IMR-90 (cell line): ENCODE results near the gene RIMS4. TPM values are rescaled to one million over a fixed set of nuclear protein-coding genes. Genes with fewer than 3 reads are reported as not detected.

Source experiments
- ATAC-seq: fragments of 200-7000 bp; cut with Tn5 transposase; 2 replicates; pipeline ENCODE4 v1.9.1; 2020; ENCODE audit warnings: low read depth, mild to moderate bottlenecking, moderate library complexity
- BruUV-seq: library from RNA; stranded (reverse); fragments of 400-500 nt; replicated peaks from 2 replicates; lab custom pipeline; 2021; lab: Mats Ljungman, UMichigan
- CTCF ChIA-PET: fragments of 300-600 bp; formaldehyde crosslinking; extraction: SDS; loops from one replicate; lab custom pipeline; 2021; ENCODE audit warnings: antibody characterized with exemption; lab: Yijun Ruan, JAX
- POLR2A ChIA-PET: fragments of 300-600 bp; sonication (Branson Sonifier 250); formaldehyde crosslinking; loops from one replicate; lab custom pipeline; 2022; ENCODE audit warnings: antibody characterized with exemption; ENCODE audit not compliant: unreplicated experiment; lab: Charles Lee
- DNase-seq: peaks from one replicate; pipeline ENCODE4 v3.0.0; 2013
- H2AFZ ChIP-seq: replicated peaks from 2 replicates; pipeline ENCODE3; 2013; ENCODE audit warnings: low read length, mild to moderate bottlenecking; ENCODE audit not compliant: poor library complexity
- H2AK5ac ChIP-seq: 2 replicates; pipeline ENCODE4 v1.6.1; 2013; ENCODE audit warnings: low read depth, low read length, inconsistent platforms
- H2AK9ac ChIP-seq: replicated peaks from 2 replicates; pipeline ENCODE3; 2013; ENCODE audit warnings: mild to moderate bottlenecking, low read depth, low read length, moderate library complexity; ENCODE audit not compliant: poor library complexity
- H2BK120ac ChIP-seq: 2 replicates; pipeline ENCODE4 v1.6.1; 2013; ENCODE audit warnings: low read depth, low read length, inconsistent platforms
- H2BK15ac ChIP-seq: 3 replicates; pipeline ENCODE4 v1.6.1; 2013; ENCODE audit warnings: low read depth, low read length, inconsistent platforms
- H2BK20ac ChIP-seq: 2 replicates; pipeline ENCODE4 v1.6.1; 2013; ENCODE audit warnings: low read depth, mild to moderate bottlenecking, inconsistent platforms, low read length, moderate library complexity
- H2BK5ac ChIP-seq: 2 replicates; pipeline ENCODE4 v1.6.1; 2013; ENCODE audit warnings: mild to moderate bottlenecking, low read depth, low read length, inconsistent platforms; ENCODE audit not compliant: poor library complexity, severe bottlenecking
- H3K14ac ChIP-seq: replicated peaks from 2 replicates; pipeline ENCODE4 v1.6.1; 2013; ENCODE audit warnings: low read depth, low read length, inconsistent platforms
- H3K18ac ChIP-seq: 2 replicates; pipeline ENCODE4 v1.6.1; 2013; ENCODE audit warnings: low read depth, low read length, control low read depth
- H3K23ac ChIP-seq: 2 replicates; pipeline ENCODE4 v1.6.1; 2013; ENCODE audit warnings: low read depth, low read length, inconsistent platforms
- H3K27ac ChIP-seq: 2 replicates; pipeline ENCODE4 v1.5.1; 2013; ENCODE audit warnings: mild to moderate bottlenecking, control low read depth, low read length; ENCODE audit not compliant: insufficient read depth
- H3K27me3 ChIP-seq: 2 replicates; pipeline ENCODE4 v1.6.1; 2013; ENCODE audit warnings: low read length; ENCODE audit not compliant: control insufficient read depth, insufficient read depth
- H3K36me3 ChIP-seq: 2 replicates; pipeline ENCODE4 v1.6.1; 2013; ENCODE audit warnings: low read length, mixed read lengths; ENCODE audit not compliant: control insufficient read depth, insufficient read depth
- H3K4ac ChIP-seq: 2 replicates; pipeline ENCODE4 v1.6.1; 2013; ENCODE audit warnings: low read depth, low read length, inconsistent platforms
- H3K4me1 ChIP-seq: 2 replicates; pipeline ENCODE4 v1.6.1; 2013; ENCODE audit warnings: low read length, mixed read lengths; ENCODE audit not compliant: control insufficient read depth, insufficient read depth
- H3K4me2 ChIP-seq: 2 replicates; pipeline ENCODE4 v1.6.1; 2013; ENCODE audit warnings: low read depth, mild to moderate bottlenecking, control low read depth, low read length, moderate library complexity
- H3K4me3 ChIP-seq: 2 replicates; pipeline ENCODE4 v1.5.1; 2013; ENCODE audit warnings: low read depth, mild to moderate bottlenecking, control low read depth, low read length, moderate library complexity; ENCODE audit not compliant: insufficient read depth
- H3K56ac ChIP-seq: 2 replicates; pipeline ENCODE4 v1.6.1; 2013; ENCODE audit warnings: low read length, inconsistent platforms; ENCODE audit not compliant: insufficient read depth; ENCODE audit errors: extremely low read depth
- H3K79me1 ChIP-seq, 2 experiments: 2 replicates each; pipeline ENCODE4 v1.6.1; 2013; ENCODE audit warnings: low read length in 2 of 2, inconsistent platforms in 1 of 2, low read depth in 1 of 2
- H3K9ac ChIP-seq: 2 replicates; pipeline ENCODE4 v1.6.1; 2013; ENCODE audit warnings: low read depth, low read length, control low read depth
- H3K9me1 ChIP-seq: 2 replicates; pipeline ENCODE4 v1.6.1; 2013; ENCODE audit warnings: low read length, inconsistent platforms; ENCODE audit not compliant: insufficient read depth
- H3K9me3 ChIP-seq: 2 replicates; pipeline ENCODE4 v1.6.1; 2013; ENCODE audit warnings: low read length; ENCODE audit not compliant: control insufficient read depth, insufficient read depth
- H4K20me1 ChIP-seq: 2 replicates; pipeline ENCODE4 v1.6.1; 2013; ENCODE audit warnings: low read length, inconsistent platforms; ENCODE audit not compliant: insufficient read depth
- H4K5ac ChIP-seq: 2 replicates; pipeline ENCODE4 v1.6.1; 2013; ENCODE audit warnings: mild to moderate bottlenecking, low read depth, low read length, control low read depth
- H4K8ac ChIP-seq, 2 experiments: 2 replicates each; pipeline ENCODE4 v1.6.1; 2013; ENCODE audit warnings: low read depth in 2 of 2, low read length in 2 of 2, control low read depth in 1 of 2, inconsistent platforms in 1 of 2
- H4K91ac ChIP-seq: 2 replicates; pipeline ENCODE4 v1.6.1; 2013; ENCODE audit warnings: low read depth, low read length, inconsistent platforms; ENCODE audit not compliant: insufficient read depth
- BHLHE40 ChIP-seq: fragments of 150-350 bp; IDR thresholded peaks from 2 replicates; pipeline ENCODE4 v1.6.1; 2016; ENCODE audit warnings: mild to moderate bottlenecking, low read depth, low read length
- CEBPB ChIP-seq: IDR thresholded peaks from 2 replicates; pipeline ENCODE4 v1.6.1; 2012; ENCODE audit warnings: low read depth, low read length, improper control_type of control experiment
- CHD1 ChIP-seq: IDR thresholded peaks from 2 replicates; pipeline ENCODE4 v1.6.1; 2012; ENCODE audit warnings: low read depth, low read length, improper control_type of control experiment
- CTCF ChIP-seq: conservative IDR thresholded peaks from 2 replicates; pipeline ENCODE4 v1.5.1; 2012; ENCODE audit warnings: mild to moderate bottlenecking, low read depth, low read length, improper control_type of control experiment
- ELK1 ChIP-seq: fragments of 150-350 bp; IDR thresholded peaks from 2 replicates; pipeline ENCODE4 v1.6.1; 2016; ENCODE audit warnings: low read depth, mild to moderate bottlenecking, low read length, moderate library complexity, borderline replicate concordance
- FOS ChIP-seq: fragments of 150-350 bp; IDR thresholded peaks from 2 replicates; pipeline ENCODE4 v1.6.1; 2016; ENCODE audit warnings: low read depth, low read length
- MAFK ChIP-seq: IDR thresholded peaks from 2 replicates; pipeline ENCODE4 v1.6.1; 2012; ENCODE audit warnings: low read depth, low read length, improper control_type of control experiment
- MAZ ChIP-seq: IDR thresholded peaks from 2 replicates; pipeline ENCODE4 v1.6.1; 2012; ENCODE audit warnings: low read depth, mild to moderate bottlenecking, low read length, improper control_type of control experiment, moderate library complexity, borderline replicate concordance
- MXI1 ChIP-seq: IDR thresholded peaks from 2 replicates; pipeline ENCODE4 v1.6.1; 2012; ENCODE audit warnings: low read depth, mild to moderate bottlenecking, low read length, moderate library complexity, borderline replicate concordance
- NFE2L2 ChIP-seq: fragments of 150-350 bp; IDR thresholded peaks from 2 replicates; pipeline ENCODE4 v1.6.1; 2016; ENCODE audit warnings: low read depth, mild to moderate bottlenecking, low read length
- POLR2A ChIP-seq: IDR thresholded peaks from 2 replicates; pipeline ENCODE4 v1.6.1; 2012; ENCODE audit warnings: mild to moderate bottlenecking, low read depth, low read length
- RAD21 ChIP-seq: IDR thresholded peaks from 2 replicates; pipeline ENCODE4 v1.6.1; 2012; ENCODE audit warnings: low read length, improper control_type of control experiment
- RCOR1 ChIP-seq: IDR thresholded peaks from 2 replicates; pipeline ENCODE4 v1.6.1; 2012; ENCODE audit warnings: mild to moderate bottlenecking, low read length, improper control_type of control experiment; ENCODE audit not compliant: insufficient replicate concordance
- RFX5 ChIP-seq: IDR thresholded peaks from 2 replicates; pipeline ENCODE4 v1.8.0; 2012; ENCODE audit warnings: low read depth, mild to moderate bottlenecking, low read length, moderate library complexity
- SMC3 ChIP-seq: fragments of 150-350 bp; IDR thresholded peaks from 2 replicates; pipeline ENCODE4 v1.6.1; 2016; ENCODE audit warnings: low read depth, mild to moderate bottlenecking, antibody characterized with exemption, low read length, moderate library complexity
- USF2 ChIP-seq: fragments of 150-350 bp; IDR thresholded peaks from 2 replicates; pipeline ENCODE4 v1.6.1; 2017; ENCODE audit warnings: mild to moderate bottlenecking, antibody characterized with exemption, low read length, low read depth
- WGBS, 2 experiments: methylation state at CpG; one replicate each; pipeline versions ENCODE4 v1.1.5 to v1.1.7; 2013; ENCODE audit warnings: missing lambda C conversion rate in 2 of 2; ENCODE audit not compliant: insufficient read length in 1 of 2; ENCODE audit errors: extremely low coverage in 2 of 2; 5-methylcytosine and 5-hydroxymethylcytosine counted together
- dilution Hi-C: fragments of 300-500 bp; cut with HindIII; formaldehyde crosslinking; loops from one replicate; pipeline ENCODE4 v1.14.3; 2018; ENCODE audit warnings: low sequenced_read_pairs; ENCODE audit not compliant: unreplicated experiment
- in situ Hi-C: fragments of 300-500 bp; cut with MboI; formaldehyde crosslinking; loops from 3 replicates; pipeline ENCODE4 v1.14.3; 2019; ENCODE audit warnings: low sequenced_read_pairs, inconsistent platforms, mixed read lengths
- intact Hi-C: fragments of 100-400 bp; cut with micrococcal nuclease; formaldehyde crosslinking; loops from 2 replicates; pipeline ENCODE4 v1.10.0; 2022
- polyA plus RNA-seq, 3 experiments: library from polyadenylated mRNA; depleted of rRNA; stranded (reverse); fragments of >200 nt; gene quantifications; 2 replicates each; pipeline ENCODE4 v1.2.3, GENCODE V29; 2012; ENCODE audit warnings: low replicate concordance in 1 of 3
- total RNA-seq: library from RNA; depleted of rRNA; stranded (reverse); fragments of >200 nt; gene quantifications from 2 replicates; pipeline ENCODE4 v1.2.3, GENCODE V29; 2012

RIMS4 gene
- total and polyA plus RNA-seq, 2 of the 4 experiments (the other 2 are of a cell fraction), result not detected

- Histone ChIP-seq H3K23ac (no peak overlapping the region), H2BK20ac (no peak overlapping the region), H3K4me2 (no peak overlapping the region), H2AK5ac (no peak overlapping the region), H4K91ac (no peak overlapping the region), H3K56ac (no peak overlapping the region), H2BK15ac (no peak overlapping the region), H3K36me3 (no peaks in the 10 kb centered on the region), H4K20me1 (no peaks in the 10 kb centered on the region), H4K5ac (no peak overlapping the region), H3K18ac (no peak overlapping the region), H4K8ac (no peak overlapping the region), H3K4me3 (no peak overlapping the region), H3K27ac (no peak overlapping the region), H2BK5ac (no peak overlapping the region), H3K79me1 (no peaks in the 10 kb centered on the region), H3K9me3 (0 out of 2 replicates have a peak, but pooled peaks cover under 1% of the 10 kb centered on the region), H3K4me1 (no peaks in the 10 kb centered on the region), H3K14ac (no peak overlapping the region), H3K9ac (no peak overlapping the region), H2BK120ac (no peak overlapping the region), H3K9me1 (no peaks in the 10 kb centered on the region), H2AFZ (no peak overlapping the region), H3K4ac (no peak overlapping the region), H2AK9ac (no peak overlapping the region), H3K27me3 (peaks cover 25% of the 10 kb centered on the region)
- WGBS, 2 experiments, result 70% methylated on average over 2 of the region's 7 CpGs; no CpG with 5 or more reads in 1 of the 2 experiments
- POLR2A ChIA-PET, result no interaction called here
- in situ Hi-C loops, result no loop called here
- dilution Hi-C loops, result no loop called here
- no peak for DNase-seq
- no TSS peak for BruUV-seq
- no peak for TF ChIP-seq FOS
- no peak for TF ChIP-seq MAFK
- TF ChIP-seq MXI1, result no peak
- no peak for TF ChIP-seq CTCF
- TF ChIP-seq RAD21, result no peak
- TF ChIP-seq SMC3, result no peak
- TF ChIP-seq USF2, result no peak
- no peak for TF ChIP-seq MAZ
- TF ChIP-seq ELK1, result no peak
- TF ChIP-seq RFX5, result no peak
- no peak for TF ChIP-seq CEBPB
- no peak for TF ChIP-seq RCOR1
- TF ChIP-seq POLR2A, result no peak
- no peak for TF ChIP-seq BHLHE40
- TF ChIP-seq NFE2L2, result no peak
- TF ChIP-seq CHD1, result no peak
- intact Hi-C loops, result no loop called here
- ATAC-seq, result no peak
- CTCF ChIA-PET, result no interaction called here
Observed at GRCh38 chr20:44835661-44836221, 25.4 kb upstream of the RIMS4 start.
